Loucy (cell line): ENCODE data around the gene SST.

Source experiments
- EZH2phosphoT487 ChIP-seq: fragments of 200-600 bp; IDR thresholded peaks from 2 replicates; pipeline ENCODE4 v1.6.1; 2018; ENCODE audit warnings: antibody characterized with exemption, mild to moderate bottlenecking, moderate library complexity, borderline replicate concordance
- TF ChIP-seq, protein P1 (sequence below): fragments of 200-600 bp; sonication (generic); conservative IDR thresholded peaks from 2 replicates; pipeline ENCODE4 v1.5.1; 2014; ENCODE audit warnings: mild to moderate bottlenecking, antibody characterized with exemption, low read length

DNA sequence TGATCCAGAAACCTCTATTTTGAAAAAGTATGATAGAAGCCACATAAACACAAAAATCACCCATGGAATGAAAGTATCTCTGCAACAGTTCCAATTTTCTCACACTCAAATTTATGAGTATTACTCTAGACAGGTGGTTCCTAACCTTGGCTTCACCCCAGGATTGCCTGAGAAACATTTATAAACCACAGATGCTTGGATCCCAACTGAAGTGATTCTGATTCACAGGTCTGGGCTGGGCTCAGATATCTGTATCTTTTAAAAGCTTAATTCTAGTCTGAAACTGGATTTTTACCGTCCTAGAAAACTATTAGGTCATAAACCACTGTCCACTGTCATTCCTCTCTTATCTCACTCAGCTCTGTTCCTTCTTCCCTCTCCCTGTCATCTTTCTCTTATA lies 7.4 kb upstream of the SST start:
- no peak for TF ChIP-seq EZH2phosphoT487
- TF ChIP-seq, protein P1, sequence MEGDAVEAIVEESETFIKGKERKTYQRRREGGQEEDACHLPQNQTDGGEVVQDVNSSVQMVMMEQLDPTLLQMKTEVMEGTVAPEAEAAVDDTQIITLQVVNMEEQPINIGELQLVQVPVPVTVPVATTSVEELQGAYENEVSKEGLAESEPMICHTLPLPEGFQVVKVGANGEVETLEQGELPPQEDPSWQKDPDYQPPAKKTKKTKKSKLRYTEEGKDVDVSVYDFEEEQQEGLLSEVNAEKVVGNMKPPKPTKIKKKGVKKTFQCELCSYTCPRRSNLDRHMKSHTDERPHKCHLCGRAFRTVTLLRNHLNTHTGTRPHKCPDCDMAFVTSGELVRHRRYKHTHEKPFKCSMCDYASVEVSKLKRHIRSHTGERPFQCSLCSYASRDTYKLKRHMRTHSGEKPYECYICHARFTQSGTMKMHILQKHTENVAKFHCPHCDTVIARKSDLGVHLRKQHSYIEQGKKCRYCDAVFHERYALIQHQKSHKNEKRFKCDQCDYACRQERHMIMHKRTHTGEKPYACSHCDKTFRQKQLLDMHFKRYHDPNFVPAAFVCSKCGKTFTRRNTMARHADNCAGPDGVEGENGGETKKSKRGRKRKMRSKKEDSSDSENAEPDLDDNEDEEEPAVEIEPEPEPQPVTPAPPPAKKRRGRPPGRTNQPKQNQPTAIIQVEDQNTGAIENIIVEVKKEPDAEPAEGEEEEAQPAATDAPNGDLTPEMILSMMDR: no peak
